ENCODE data around the gene MLXIP.

Gene MLXIP

DNA sequence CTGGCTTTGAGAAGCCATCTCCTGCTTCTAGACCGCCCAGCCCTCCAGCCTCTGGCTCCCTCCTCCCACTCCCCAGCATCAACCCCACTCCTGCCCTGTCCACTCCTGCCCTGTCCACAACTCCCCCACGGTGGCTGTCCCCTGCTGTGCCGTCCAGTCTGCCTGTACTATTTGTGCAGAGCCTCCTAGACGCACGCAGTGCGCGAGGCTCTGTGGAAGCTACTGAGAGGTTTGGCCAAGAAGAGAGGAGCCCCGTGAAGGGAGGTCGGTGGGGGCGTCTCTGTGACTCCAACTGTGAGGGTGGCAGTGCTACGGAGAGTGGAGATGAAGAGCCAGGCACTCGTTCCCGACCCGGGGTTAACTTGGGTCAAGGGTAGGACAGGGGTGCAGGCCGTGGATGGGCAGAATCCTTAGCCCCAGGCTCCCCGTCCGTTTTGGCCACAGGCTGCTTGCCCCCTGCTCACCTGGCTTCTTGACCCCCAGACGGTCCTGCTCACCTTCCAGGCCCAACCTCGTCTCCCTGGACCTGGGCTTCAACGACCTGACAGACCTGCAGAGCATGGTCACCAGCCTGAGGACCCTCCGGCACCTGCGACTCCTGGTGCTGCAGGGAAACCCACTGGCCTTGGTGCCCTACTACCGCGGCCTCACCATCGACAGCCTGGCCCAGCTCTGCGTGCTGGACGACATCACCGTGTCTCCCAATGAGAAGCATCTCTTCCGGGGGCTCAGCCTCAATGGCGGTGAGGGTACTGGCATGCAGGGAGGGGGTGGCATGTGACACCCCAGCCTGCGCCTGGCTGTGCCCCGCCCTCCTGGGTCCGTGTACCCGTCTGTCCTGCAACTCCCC lies 111.3 kb downstream of the MLXIP start:
- no peak overlapping the region for H2AFZ ChIP-seq (ENCODE audit: low read depth, low read length, severe bottlenecking)

DNA sequence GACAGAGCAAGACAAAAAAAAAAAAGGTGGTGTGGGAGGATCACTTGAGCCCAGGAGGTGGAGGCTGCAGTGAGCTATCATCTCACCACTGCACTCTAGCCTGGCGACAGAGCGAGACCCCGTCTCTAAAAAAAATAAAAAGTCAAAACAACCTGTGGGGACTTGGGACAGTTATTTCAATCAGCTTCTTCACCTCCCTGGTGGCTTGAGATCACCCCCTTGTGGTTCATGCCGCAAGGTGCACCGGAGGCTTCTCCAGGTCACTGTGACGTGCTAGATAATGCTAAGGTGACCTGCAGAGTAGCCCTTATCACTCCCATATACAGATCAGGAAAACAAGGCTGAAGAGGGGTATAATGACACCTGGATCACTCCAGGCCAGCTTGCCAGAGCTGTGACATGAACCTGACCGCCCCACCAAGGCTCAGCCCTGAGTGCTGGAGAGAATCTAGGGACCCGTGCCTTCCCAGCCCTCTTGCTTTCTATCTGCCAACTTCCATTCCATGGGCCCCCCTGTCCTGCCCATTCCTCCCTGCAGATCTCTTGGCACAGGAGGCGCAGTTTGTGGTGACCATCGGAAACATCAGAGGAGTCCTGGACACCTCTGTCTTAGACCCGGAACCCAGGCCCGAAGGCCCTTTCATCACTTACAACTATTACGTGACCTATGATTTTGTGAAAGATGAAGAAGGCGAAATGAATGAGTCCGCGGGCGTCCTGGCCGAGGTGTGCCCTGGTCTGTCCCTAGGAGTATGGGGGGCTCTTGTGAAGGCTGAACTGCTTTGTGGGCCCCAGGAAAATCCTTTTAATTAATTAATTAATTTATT lies 112.5 kb downstream of the MLXIP start:
- no peaks in the 10 kb centered on the region for H3K36me3 ChIP-seq (ENCODE audit: low read length)
- no peaks in the 10 kb centered on the region for H3K9me3 ChIP-seq (ENCODE audit: insufficient read depth, low read length)
- no peaks in the 10 kb centered on the region for H4K20me1 ChIP-seq (ENCODE audit: low read depth, low read length)
- no peaks in the 10 kb centered on the region for H3F3A ChIP-seq (ENCODE audit: insufficient read depth)
- TF ChIP-seq EZH2phosphoT487 (conservative IDR thresholded peaks at IDR 0.05; ENCODE audit: low read length): no peak
- TF ChIP-seq, protein P1, sequence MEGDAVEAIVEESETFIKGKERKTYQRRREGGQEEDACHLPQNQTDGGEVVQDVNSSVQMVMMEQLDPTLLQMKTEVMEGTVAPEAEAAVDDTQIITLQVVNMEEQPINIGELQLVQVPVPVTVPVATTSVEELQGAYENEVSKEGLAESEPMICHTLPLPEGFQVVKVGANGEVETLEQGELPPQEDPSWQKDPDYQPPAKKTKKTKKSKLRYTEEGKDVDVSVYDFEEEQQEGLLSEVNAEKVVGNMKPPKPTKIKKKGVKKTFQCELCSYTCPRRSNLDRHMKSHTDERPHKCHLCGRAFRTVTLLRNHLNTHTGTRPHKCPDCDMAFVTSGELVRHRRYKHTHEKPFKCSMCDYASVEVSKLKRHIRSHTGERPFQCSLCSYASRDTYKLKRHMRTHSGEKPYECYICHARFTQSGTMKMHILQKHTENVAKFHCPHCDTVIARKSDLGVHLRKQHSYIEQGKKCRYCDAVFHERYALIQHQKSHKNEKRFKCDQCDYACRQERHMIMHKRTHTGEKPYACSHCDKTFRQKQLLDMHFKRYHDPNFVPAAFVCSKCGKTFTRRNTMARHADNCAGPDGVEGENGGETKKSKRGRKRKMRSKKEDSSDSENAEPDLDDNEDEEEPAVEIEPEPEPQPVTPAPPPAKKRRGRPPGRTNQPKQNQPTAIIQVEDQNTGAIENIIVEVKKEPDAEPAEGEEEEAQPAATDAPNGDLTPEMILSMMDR (IDR thresholded peaks at IDR 0.05; ENCODE audit: insufficient read depth, low read length, poor library complexity, severe bottlenecking): peak; percentile 83
- no peaks in the 10 kb centered on the region for H3K27me3 ChIP-seq (ENCODE audit: low read length)
- H3K4me3 ChIP-seq (ENCODE audit: insufficient read depth, low read length, poor library complexity, severe bottlenecking): no peak overlapping the region
- H3K27ac ChIP-seq (ENCODE audit: low read depth, low read length): no peak overlapping the region
- H3K9ac ChIP-seq (ENCODE audit: low read length): no peak overlapping the region
- no peak overlapping the region for H3K4me2 ChIP-seq (ENCODE audit: low read depth, low read length, poor library complexity, severe bottlenecking)
- H3K79me2 ChIP-seq (ENCODE audit: insufficient read depth, low read length): no peaks in the 10 kb centered on the region
- no peak overlapping the region for H2AFZ ChIP-seq (ENCODE audit: low read depth, low read length, severe bottlenecking)
- H3K9me2 ChIP-seq (replicated peaks; ENCODE audit: insufficient read depth, low read length): no peaks in the 10 kb centered on the region

More for the DNA sequence above, 111.3 kb downstream of the MLXIP start:
- Histone ChIP-seq H3K36me3 (ENCODE audit: low read length) (no peaks in the 10 kb centered on the region), H3K27ac (ENCODE audit: low read depth, low read length) (no peak overlapping the region), H3K79me2 (ENCODE audit: insufficient read depth, low read length) (no peaks in the 10 kb centered on the region), H3K9ac (ENCODE audit: low read length) (no peak overlapping the region), H3K27me3 (ENCODE audit: low read length) (no peaks in the 10 kb centered on the region), H3K9me2 (replicated peaks; ENCODE audit: insufficient read depth, low read length) (no peaks in the 10 kb centered on the region), H3K9me3 (ENCODE audit: insufficient read depth, low read length) (no peaks in the 10 kb centered on the region), H3K4me3 (ENCODE audit: insufficient read depth, low read length, poor library complexity, severe bottlenecking) (no peak overlapping the region), H4K20me1 (ENCODE audit: low read depth, low read length) (no peaks in the 10 kb centered on the region), H3K4me2 (ENCODE audit: low read depth, low read length, poor library complexity, severe bottlenecking) (no peak overlapping the region), H3F3A (ENCODE audit: insufficient read depth) (no peaks in the 10 kb centered on the region)
- no peak for TF ChIP-seq EZH2phosphoT487 (conservative IDR thresholded peaks at IDR 0.05; ENCODE audit: low read length)
- TF ChIP-seq, protein P1 (IDR thresholded peaks at IDR 0.05; ENCODE audit: insufficient read depth, low read length, poor library complexity, severe bottlenecking): no peak

DNA sequence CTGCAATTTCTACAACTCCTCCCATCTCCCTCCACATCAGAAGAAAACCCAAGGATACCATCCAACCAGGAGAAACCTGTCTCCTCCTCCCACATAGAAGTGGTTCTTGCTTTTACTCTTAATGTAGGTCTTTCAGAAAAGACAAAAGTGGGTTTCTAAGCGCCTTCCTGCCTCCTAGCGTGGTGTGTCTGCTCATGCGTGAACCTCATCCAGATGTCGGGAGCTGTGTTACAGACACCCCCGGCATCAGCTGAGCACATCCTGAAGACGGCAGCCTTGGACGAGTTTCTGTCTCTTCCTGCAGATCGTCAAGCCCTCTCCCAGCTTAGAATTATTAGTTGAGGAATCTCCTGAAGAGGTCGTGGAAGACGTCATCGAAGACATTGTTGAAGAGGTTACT lies 113.9 kb downstream of the MLXIP start:
- H3K4me3 ChIP-seq (ENCODE audit: insufficient read depth, low read length, poor library complexity, severe bottlenecking): no peak overlapping the region
- H3K9ac ChIP-seq (ENCODE audit: low read length): no peak overlapping the region
- TF ChIP-seq EZH2phosphoT487 (conservative IDR thresholded peaks at IDR 0.05; ENCODE audit: low read length): no peak
- TF ChIP-seq, protein P1 (IDR thresholded peaks at IDR 0.05; ENCODE audit: insufficient read depth, low read length, poor library complexity, severe bottlenecking): no peak
- no peaks in the 10 kb centered on the region for H3K27me3 ChIP-seq (ENCODE audit: low read length)
- no peaks in the 10 kb centered on the region for H3K79me2 ChIP-seq (ENCODE audit: insufficient read depth, low read length)
- no peaks in the 10 kb centered on the region for H3K36me3 ChIP-seq (ENCODE audit: low read length)
- H2AFZ ChIP-seq (ENCODE audit: low read depth, low read length, severe bottlenecking): no peak overlapping the region
- no peaks in the 10 kb centered on the region for H3K9me3 ChIP-seq (ENCODE audit: insufficient read depth, low read length)
- no peaks in the 10 kb centered on the region for H3K9me2 ChIP-seq (replicated peaks; ENCODE audit: insufficient read depth, low read length)
- no peak overlapping the region for H3K27ac ChIP-seq (ENCODE audit: low read depth, low read length)
- no peaks in the 10 kb centered on the region for H3F3A ChIP-seq (ENCODE audit: insufficient read depth)
- H3K4me2 ChIP-seq (ENCODE audit: low read depth, low read length, poor library complexity, severe bottlenecking): no peak overlapping the region
- H4K20me1 ChIP-seq (ENCODE audit: low read depth, low read length): no peaks in the 10 kb centered on the region
